ENCODE measurements around the gene ICAM4. TPM values are rescaled to one million over a fixed set of nuclear protein-coding genes. Genes with fewer than 3 reads are reported as not detected.

ICAM4 gene
- total and polyA plus RNA-seq, 2 of the 8 experiments (the other 6 are each of a cell fraction or from before 2014, with no cell fraction given), result 1.5 to 4.1 TPM

GRCh38 chr19:10262771-10263170, 24.0 kb upstream of the ICAM4 start:
- Histone ChIP-seq H3K4me2 (ENCODE audit: insufficient read depth in 1 of 2, low read depth in 2 of 2, low read length in 2 of 2) (no peak overlapping the region), H3K9ac (replicated peaks in 1 of 4; ENCODE audit: extremely low read depth in 1 of 4, low read depth in 3 of 4, low read length in 3 of 4) (no peak overlapping the region), H2BK12ac (ENCODE audit: low read depth, low read length) (no peak overlapping the region), H2AFZ (ENCODE audit: low read length) (no peak overlapping the region), H3K27ac (ENCODE audit: low read depth, low read length) (no peak overlapping the region), H3K23me2 (ENCODE audit: low read depth, low read length) (no peaks in the 10 kb centered on the region), H2BK20ac (ENCODE audit: low read length) (no peak overlapping the region), H3K79me2 (ENCODE audit: control insufficient read depth in 1 of 2, insufficient read depth in 2 of 2, low read length in 2 of 2) (no peaks in the 10 kb centered on the region), H2BK120ac (replicated peaks; ENCODE audit: low read depth, low read length) (no peak overlapping the region), H4K8ac (ENCODE audit: extremely low read depth, insufficient read depth, low read length) (no peak overlapping the region), H4K91ac (replicated peaks; ENCODE audit: insufficient read length, low read length) (no peak overlapping the region), H2BK5ac (ENCODE audit: low read depth, low read length) (no peak overlapping the region), H3K4ac (replicated peaks; ENCODE audit: insufficient read length, low read depth, low read length) (no peak overlapping the region), H3K36me3 (ENCODE audit: control insufficient read depth in 2 of 4, insufficient read depth in 4 of 4, low read length in 3 of 4) (peaks cover 0 to 12% (median 3%) of the 10 kb centered on the region in 4 experiments; a peak in 4 of 8 replicates), H4K20me1 (replicated peaks in 1 of 2; ENCODE audit: control insufficient read depth in 1 of 2, insufficient read depth in 2 of 2, low read length in 2 of 2) (peaks cover 0 to 4% of the 10 kb centered on the region in 2 experiments), H2AK5ac (ENCODE audit: low read depth, low read length) (no peak overlapping the region), H3K4me3 (ENCODE audit: extremely low read depth in 1 of 4, insufficient read depth in 2 of 4, low read depth in 3 of 4, low read length in 4 of 4) (no peak overlapping the region), H3K27me3 (replicated peaks in 1 of 4; ENCODE audit: control insufficient read depth in 3 of 4, extremely low read depth in 1 of 4, insufficient read depth in 3 of 4, low read length in 3 of 4) (no peaks in the 10 kb centered on the region), H3K79me1 (ENCODE audit: low read depth, low read length) (no peaks in the 10 kb centered on the region), H4K5ac (ENCODE audit: insufficient read length, low read depth, low read length) (no peak overlapping the region), H3K14ac (ENCODE audit: insufficient read length) (no peak overlapping the region), H2BK15ac (ENCODE audit: low read length) (no peak overlapping the region), H3K56ac (replicated peaks; ENCODE audit: insufficient read length, low read depth, low read length) (no peak overlapping the region), H3K18ac (ENCODE audit: extremely low read depth, low read length) (no peak overlapping the region), H3K23ac (ENCODE audit: insufficient read length) (no peak overlapping the region), H3K9me3 (ENCODE audit: insufficient read depth in 2 of 2, low read depth in 1 of 2, low read length in 1 of 2) (no peaks in the 10 kb centered on the region), H3K4me1 (replicated peaks in 1 of 4; ENCODE audit: control insufficient read depth in 3 of 4, insufficient read depth in 4 of 4, low read length in 3 of 4) (peaks cover 0 to 2% (median 0%) of the 10 kb centered on the region in 4 experiments; a peak in 2 of 7 replicates)
- ChIA-PET POLR2A (ENCODE audit: partially characterized antibody) (interaction anchor here (0.5 to 1.3 kb wide), 6 partner anchors 17 to 186 kb away, joined by 3 to 7 read pairs (median 3); no protein-coding TSS in a partner anchor), CTCF (ENCODE audit: partially characterized antibody) (interaction anchor here (0.7 to 2.4 kb wide), 2 partner anchors 54 to 126 kb away, joined by 3 to 16 read pairs; no protein-coding TSS in a partner anchor)
- no peak for FAIRE-seq
- TF ChIP-seq CBX5 (IDR thresholded peaks at IDR 0.05; ENCODE audit: low read depth, low read length), result no peak
- TF ChIP-seq KDM5A (IDR thresholded peaks at IDR 0.05; ENCODE audit: low read length), result no peak
- TF ChIP-seq MAFK (IDR thresholded peaks at IDR 0.05; ENCODE audit: low read depth, low read length), result no peak
- no peak for TF ChIP-seq SUZ12 (IDR thresholded peaks at IDR 0.05; ENCODE audit: low read length)
- TF ChIP-seq EGR1 (IDR thresholded peaks at IDR 0.05; ENCODE audit: borderline replicate concordance, low read depth, low read length), result no peak
- TF ChIP-seq RAD21 (IDR thresholded peaks at IDR 0.05 in 1 of 2, conservative IDR thresholded peaks at IDR 0.05 in 1 of 2; ENCODE audit: low read depth in 2 of 2, low read length in 2 of 2), result no peak
- TF ChIP-seq SIX5 (IDR thresholded peaks at IDR 0.05; ENCODE audit: low read depth, low read length), result no peak
- no peak for TF ChIP-seq TAF1 (IDR thresholded peaks at IDR 0.05; ENCODE audit: low read depth, low read length)
- TF ChIP-seq SP1 (IDR thresholded peaks at IDR 0.05; ENCODE audit: low read depth, low read length), result no peak
- no peak for TF ChIP-seq RXRA (IDR thresholded peaks at IDR 0.05; ENCODE audit: insufficient read depth, low read depth, low read length)
- TF ChIP-seq USF2 (IDR thresholded peaks at IDR 0.05; ENCODE audit: low read length), result no peak
- TF ChIP-seq RNF2 (IDR thresholded peaks at IDR 0.05; ENCODE audit: borderline replicate concordance, low read depth, low read length, missing control alignments, poor library complexity, severe bottlenecking), result no peak
- WGBS, 2 experiments (ENCODE audit: extremely low coverage in 1 of 2, insufficient coverage in 1 of 2, insufficient read length in 1 of 2, insufficient replicate concordance in 2 of 2, low coverage in 1 of 2, low lambda C conversion rate in 2 of 2, missing lambda C conversion rate in 1 of 2), result 93% methylated on average over 7 of the region's 7 CpGs; no CpG with 5 or more reads in 1 of the 2 experiments
- no peak for DNase-seq (ENCODE audit: low read depth in 1 of 2, low spot score in 2 of 2)
